DND-41 (cell line): ENCODE results near the gene RHBDD3.

ENCODE experiments used
- CTCF ChIP-seq: IDR thresholded peaks from 2 replicates; pipeline ENCODE4 v1.5.1; 2012; ENCODE audit warnings: borderline replicate concordance, low read length, moderate library complexity, mild to moderate bottlenecking; ENCODE audit not compliant: poor library complexity, severe bottlenecking; ENCODE audit errors: extremely low read depth
- EZH2 ChIP-seq: IDR thresholded peaks from 3 replicates; pipeline ENCODE4 v1.6.1; 2012; ENCODE audit warnings: borderline replicate concordance, low read depth, mild to moderate bottlenecking, moderate library complexity, low read length, inconsistent platforms; ENCODE audit not compliant: severe bottlenecking

- no peak for TF ChIP-seq EZH2
- TF ChIP-seq CTCF, result no peak
Measured at GRCh38 chr22:29255064-29255621, 12.6 kb downstream of the RHBDD3 start.
